GM18867 (cell line): ENCODE results near the gene FYB1.

ENCODE experiments used
- ATAC-seq: cut with Tn5 transposase; IDR thresholded peaks from one replicate; pipeline ENCODE4 v1.9.1; 2021; ENCODE audit warnings: mild to moderate bottlenecking, moderate library complexity; ENCODE audit not compliant: unreplicated experiment

Gene FYB1

GRCh38 chr5:39164529-39165402 lies 54.6 kb downstream of the FYB1 start:
- peak; percentile 52 for ATAC-seq

- ATAC-seq: no peak
Observed at GRCh38 chr5:39164016-39164415, 55.3 kb downstream of the FYB1 start.

DNA sequence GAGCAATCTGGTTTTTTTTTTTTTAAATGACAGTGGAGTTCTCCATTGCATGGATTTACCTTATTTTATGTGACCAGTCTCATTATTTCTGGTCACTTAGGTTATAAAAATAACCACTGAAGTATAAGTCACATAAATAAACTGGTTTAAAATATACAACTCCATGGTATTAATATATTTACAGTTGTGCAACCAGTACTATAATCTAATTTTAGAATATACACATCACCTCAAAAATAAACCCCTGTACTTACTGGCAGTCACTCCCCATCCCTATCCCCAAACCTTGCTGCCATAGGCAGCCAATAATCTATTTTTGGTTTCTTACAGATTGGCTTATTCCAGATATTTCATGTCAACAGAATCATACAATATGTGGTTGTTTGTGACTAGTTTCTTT lies 57.8 kb downstream of the FYB1 start:
- no peak for ATAC-seq

GRCh38 chr5:39160576-39161213 lies 58.7 kb downstream of the FYB1 start:
- ATAC-seq: no peak

GRCh38 chr5:39159811-39160490 lies 59.4 kb downstream of the FYB1 start:
- no peak for ATAC-seq

DNA sequence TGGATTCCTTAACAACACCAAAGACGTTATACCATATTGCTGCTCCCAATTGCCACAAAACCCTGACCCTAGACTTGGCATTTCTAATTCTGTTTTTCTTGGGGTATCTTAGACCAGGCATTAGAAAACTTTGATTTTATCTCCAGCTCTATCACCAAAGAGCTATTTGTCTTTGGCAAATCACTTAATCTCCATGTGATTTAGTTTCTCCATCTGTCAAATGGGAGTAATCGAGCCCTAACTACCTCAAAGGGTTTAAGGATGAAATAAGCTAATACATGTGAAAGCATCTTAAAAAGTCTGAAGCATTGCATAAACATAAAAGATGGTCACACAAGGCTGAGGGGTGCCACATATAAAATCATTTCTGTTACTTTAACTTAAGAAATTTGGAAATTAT lies 60.6 kb downstream of the FYB1 start:
- no peak for ATAC-seq

- no peak for ATAC-seq
Observed at GRCh38 chr5:39158127-39158593, 61.2 kb downstream of the FYB1 start.

GRCh38 chr5:39157701-39158100 lies 61.7 kb downstream of the FYB1 start:
- no peak for ATAC-seq

- no peak for ATAC-seq
Observed at GRCh38 chr5:39156082-39156481, 63.3 kb downstream of the FYB1 start.

DNA sequence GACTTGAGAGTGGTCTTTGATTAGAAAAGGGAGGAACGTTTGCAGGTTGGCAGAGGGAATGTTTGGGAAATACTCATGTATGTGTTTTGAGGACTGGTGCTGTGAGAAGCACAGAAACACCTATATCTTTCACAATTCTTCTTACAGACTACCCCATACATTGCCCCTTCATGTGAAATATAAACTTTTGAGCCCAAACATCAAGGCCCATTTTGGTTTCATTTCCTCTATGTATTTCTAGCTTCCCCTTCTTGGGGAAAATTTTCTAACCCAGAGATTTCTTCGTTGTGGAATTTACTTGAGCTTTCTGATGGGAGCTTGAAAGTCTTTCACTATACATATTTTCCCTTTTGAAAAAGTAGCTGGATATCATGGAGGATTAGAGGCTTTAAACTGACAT lies 67.6 kb downstream of the FYB1 start:
- no peak for ATAC-seq

DNA sequence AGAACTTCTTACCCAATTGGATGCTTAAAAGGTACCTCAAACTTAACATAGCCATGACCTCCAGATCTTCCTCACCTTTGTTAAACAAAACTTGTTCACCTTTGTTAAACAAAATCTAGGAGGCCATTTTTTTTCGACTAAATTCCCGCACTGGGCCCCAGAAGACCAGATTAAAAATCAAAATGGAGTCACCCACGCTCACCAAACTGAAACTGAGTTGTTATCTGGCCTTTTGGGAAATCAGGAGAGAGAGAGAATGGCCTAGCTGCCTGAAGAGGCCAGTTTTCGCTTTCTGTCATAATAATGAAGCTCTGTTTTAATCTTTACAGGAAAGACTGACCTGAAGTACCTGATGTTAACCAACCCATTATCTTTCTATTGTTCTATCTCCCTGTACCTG lies 69.4 kb downstream of the FYB1 start:
- ATAC-seq: no peak

DNA sequence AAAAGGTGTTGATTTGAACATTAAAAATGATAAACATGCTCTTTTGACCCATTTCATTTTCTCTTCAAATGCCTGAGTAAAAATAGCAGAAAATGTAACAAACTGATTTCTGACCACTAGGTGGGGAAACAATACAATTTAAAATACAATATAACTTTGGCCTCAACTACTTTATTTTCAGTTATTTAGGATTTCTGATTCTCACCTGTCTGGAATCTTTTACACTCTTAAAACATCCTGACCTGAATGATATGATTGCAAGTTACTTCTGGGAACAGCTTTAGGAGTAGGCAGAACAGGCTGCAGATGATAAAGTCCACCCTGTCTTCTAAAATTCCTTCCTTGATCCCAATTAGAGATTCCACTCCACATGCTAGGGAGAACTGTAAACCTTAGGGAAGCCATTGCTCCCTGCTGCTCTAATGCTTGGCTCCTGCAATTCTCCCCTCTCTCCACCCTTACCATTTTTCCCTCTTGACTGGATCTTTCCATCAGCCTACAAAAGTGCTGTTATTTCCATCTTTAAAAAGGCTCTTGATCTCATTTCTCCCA lies 70.3 kb downstream of the FYB1 start:
- no peak for ATAC-seq

GRCh38 chr5:39146831-39147540 lies 72.4 kb downstream of the FYB1 start:
- no peak for ATAC-seq

- no peak for ATAC-seq
Observed at GRCh38 chr5:39143151-39143860, 76.1 kb downstream of the FYB1 start.

DNA sequence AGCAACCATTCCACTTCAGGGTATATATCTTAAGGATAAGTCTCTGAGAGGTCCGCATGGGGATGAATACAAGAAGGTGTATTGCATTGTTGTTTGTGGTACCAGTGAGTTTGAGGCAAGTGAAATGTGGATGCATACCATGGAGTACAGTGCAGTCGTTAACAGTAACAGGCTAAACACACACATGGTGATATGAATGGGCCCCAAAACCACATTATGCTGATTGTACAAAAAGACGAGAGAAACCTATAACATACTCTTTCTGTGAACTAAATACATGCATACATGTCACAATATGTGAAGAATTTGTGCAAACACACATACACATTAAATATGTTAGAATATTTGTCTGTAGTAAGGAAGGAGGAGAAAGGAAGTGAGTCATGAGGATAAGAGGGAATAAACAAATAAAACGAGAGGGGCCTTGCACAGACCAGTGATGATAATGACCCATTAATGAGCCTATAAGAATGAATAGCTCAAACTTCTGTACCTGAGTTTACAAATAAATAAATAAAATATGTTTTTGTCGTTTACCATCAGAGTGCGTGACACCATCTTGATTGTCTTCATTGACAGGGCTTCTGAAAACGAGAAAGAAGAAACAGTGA lies 78.7 kb downstream of the FYB1 start:
- no peak for ATAC-seq

DNA sequence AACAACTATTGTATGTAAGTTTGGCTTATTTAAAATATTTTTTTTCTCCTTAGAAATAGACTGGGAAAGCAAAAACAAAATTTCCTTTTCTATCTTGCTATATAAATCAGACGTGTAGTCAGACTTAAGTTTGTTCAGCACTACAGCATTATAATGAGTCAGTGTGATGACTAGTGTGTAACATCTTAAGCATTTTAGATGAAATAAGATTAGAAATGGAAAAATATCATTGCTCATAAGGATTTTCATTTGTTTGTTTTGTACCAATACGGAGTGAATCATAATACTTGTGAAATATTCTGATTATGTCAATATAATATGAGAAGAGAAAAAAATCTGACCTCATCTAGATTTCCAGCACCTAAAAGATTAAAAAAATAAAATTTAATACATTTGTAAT lies 80.5 kb downstream of the FYB1 start:
- no peak for ATAC-seq

DNA sequence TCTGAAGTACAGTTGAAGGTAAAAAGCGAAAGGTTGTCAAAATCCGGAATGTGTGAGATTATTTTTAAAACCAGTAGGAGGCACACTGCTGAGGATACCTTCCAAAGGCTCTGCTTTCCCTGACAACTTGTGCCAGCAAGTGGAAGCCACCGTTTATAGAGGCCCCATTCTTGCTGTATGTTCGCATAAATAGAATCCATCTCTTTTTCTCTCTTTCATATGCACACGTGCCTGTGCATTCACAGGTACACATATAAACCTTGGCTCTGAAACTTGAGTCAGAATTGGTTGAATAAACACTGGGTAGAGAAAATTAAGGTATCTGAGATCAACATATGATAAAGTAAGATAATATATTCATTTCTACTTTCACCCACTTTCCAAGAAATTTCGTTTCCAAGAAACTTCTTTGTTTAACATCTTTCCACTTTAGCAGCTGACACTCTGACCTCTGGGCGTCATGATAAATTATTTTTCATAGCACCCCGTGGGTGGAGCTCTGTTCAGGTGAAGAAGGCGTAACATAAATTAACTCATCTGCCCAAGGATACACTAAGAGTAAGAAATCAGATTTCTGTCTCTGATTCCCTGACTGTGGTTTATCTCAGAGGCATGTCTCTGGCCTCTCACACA lies 81.4 kb downstream of the FYB1 start:
- no peak for ATAC-seq

- no peak for ATAC-seq
Observed at GRCh38 chr5:39137391-39137790, 82.0 kb downstream of the FYB1 start.

GRCh38 chr5:39132792-39133191 lies 86.6 kb downstream of the FYB1 start:
- no peak for ATAC-seq
